Neural cell (in vitro differentiated cells): Measurements from ENCODE around the gene GABPB2. TPM values are rescaled to one million over a fixed set of nuclear protein-coding genes. Genes with fewer than 3 reads are reported as not detected.

ENCODE experiments used
- H2AFZ ChIP-seq: fragments of 200-600, 300-800 bp; sonication (generic), shearing (Covaris generic); 2 replicates; pipeline ENCODE4 v1.6.0; 2014; ENCODE audit warnings: low read depth, mild to moderate bottlenecking, antibody characterized with exemption, low read length, moderate library complexity
- H3F3A ChIP-seq: fragments of 200-600 bp; shearing (Covaris generic); 2 replicates; pipeline ENCODE4 v1.6.1; 2016; ENCODE audit warnings: mild to moderate bottlenecking, moderate library complexity, mixed read lengths, antibody characterized with exemption, low read length; ENCODE audit not compliant: insufficient read depth, poor library complexity, severe bottlenecking
- H3K27ac ChIP-seq: fragments of 200-600, 300-800 bp; sonication (generic), shearing (Covaris generic); 2 replicates; pipeline ENCODE4 v1.5.1; 2014; ENCODE audit warnings: mild to moderate bottlenecking, low read length, moderate library complexity
- H3K27me3 ChIP-seq: fragments of 300-800, 200-600 bp; sonication (generic), shearing (Covaris generic); 2 replicates; pipeline ENCODE4 v1.6.0; 2014; ENCODE audit warnings: mild to moderate bottlenecking, low read depth, low read length, moderate library complexity; ENCODE audit not compliant: insufficient read depth
- H3K36me3 ChIP-seq: fragments of 300-800, 200-600 bp; sonication (generic), shearing (Covaris generic); 2 replicates; pipeline ENCODE4 v1.5.1; 2014; ENCODE audit warnings: mild to moderate bottlenecking, antibody characterized with exemption, low read length, moderate library complexity; ENCODE audit not compliant: insufficient read depth
- H3K4me2 ChIP-seq: fragments of 300-800, 200-600 bp; sonication (generic), shearing (Covaris generic); 2 replicates; pipeline ENCODE4 v1.6.0; 2014; ENCODE audit warnings: mild to moderate bottlenecking, low read length
- H3K4me3 ChIP-seq: fragments of 300-800, 200-600 bp; sonication (generic), shearing (Covaris generic); 2 replicates; pipeline ENCODE4 v1.5.1; 2014; ENCODE audit warnings: mild to moderate bottlenecking, low read length, moderate library complexity
- H3K79me2 ChIP-seq: fragments of 200-600 bp; shearing (Covaris generic); replicated peaks from 2 replicates; pipeline ENCODE4 v1.6.0; 2014; ENCODE audit warnings: mild to moderate bottlenecking, low read length, moderate library complexity; ENCODE audit not compliant: insufficient read depth
- H3K9ac ChIP-seq: fragments of 300-800, 200-600 bp; sonication (generic), shearing (Covaris generic); 2 replicates; pipeline ENCODE4 v1.6.1; 2016; ENCODE audit warnings: mild to moderate bottlenecking, low read length, mixed read lengths
- H3K9me2 ChIP-seq: fragments of 200-600 bp; shearing (Covaris generic); 2 replicates; pipeline ENCODE4 v1.6.1; 2016; ENCODE audit warnings: mild to moderate bottlenecking, low read length, mixed read lengths; ENCODE audit not compliant: insufficient read depth
- H3K9me3 ChIP-seq: fragments of 200-600, 300-800 bp; sonication (generic), shearing (Covaris generic); 2 replicates; pipeline ENCODE4 v1.6.1; 2016; ENCODE audit warnings: mild to moderate bottlenecking, mixed run types, low read length, moderate library complexity, mixed read lengths
- H4K20me1 ChIP-seq: fragments of 200-600 bp; shearing (Covaris generic); 2 replicates; pipeline ENCODE4 v1.6.1; 2016; ENCODE audit warnings: mild to moderate bottlenecking, mixed run types; ENCODE audit not compliant: insufficient read depth
- CTCF ChIP-seq: fragments of 450-650 bp; IDR thresholded peaks from 2 replicates; pipeline ENCODE4 v1.5.1; 2014; ENCODE audit warnings: antibody characterized with exemption, mild to moderate bottlenecking, moderate library complexity; ENCODE audit not compliant: poor library complexity, severe bottlenecking
- EP300 ChIP-seq: fragments of 450-650 bp; conservative IDR thresholded peaks from 2 replicates; pipeline ENCODE4 v1.6.1; 2014; ENCODE audit warnings: antibody characterized with exemption, mild to moderate bottlenecking, moderate library complexity; ENCODE audit not compliant: poor library complexity, severe bottlenecking
- EZH2 ChIP-seq: fragments of 200-600, 300-800 bp; shearing (Covaris generic), sonication (generic); IDR thresholded peaks from 2 replicates; pipeline ENCODE4 v1.6.1; 2014; ENCODE audit warnings: antibody characterized with exemption, low read length, borderline replicate concordance, mild to moderate bottlenecking; ENCODE audit not compliant: insufficient read depth, poor library complexity, severe bottlenecking
- MXI1 ChIP-seq: fragments of 450-650 bp; conservative IDR thresholded peaks from 2 replicates; pipeline ENCODE4 v1.6.1; 2014; ENCODE audit warnings: antibody characterized with exemption, mild to moderate bottlenecking; ENCODE audit not compliant: poor library complexity, severe bottlenecking
- POLR2AphosphoS5 ChIP-seq: IDR thresholded peaks from 2 replicates; pipeline ENCODE4 v1.6.1; 2012
- RAD21 ChIP-seq: fragments of 450-650 bp; conservative IDR thresholded peaks from 2 replicates; pipeline ENCODE4 v1.6.1; 2014; ENCODE audit warnings: antibody characterized with exemption, mild to moderate bottlenecking, moderate library complexity
- SMC3 ChIP-seq: fragments of 450-650 bp; conservative IDR thresholded peaks from 2 replicates; pipeline ENCODE4 v1.6.1; 2014; ENCODE audit warnings: antibody characterized with exemption, mild to moderate bottlenecking, moderate library complexity; ENCODE audit not compliant: poor library complexity
- TAF1 ChIP-seq: IDR thresholded peaks from 2 replicates; pipeline ENCODE4 v1.6.1; 2012; ENCODE audit warnings: low read depth
- polyA plus RNA-seq: library from polyadenylated mRNA; depleted of rRNA; stranded (reverse); fragments of >200 nt; gene quantifications from 2 replicates; pipeline ENCODE4 v1.2.3, GENCODE V29; 2014
- TF ChIP-seq, protein P1 (sequence below): IDR thresholded peaks from 2 replicates; pipeline ENCODE4 v1.6.1; 2012; ENCODE audit warnings: borderline replicate concordance

GABPB2 gene
- polyA plus RNA-seq, 1 donor from 2014 or later, result 4.1 TPM

DNA sequence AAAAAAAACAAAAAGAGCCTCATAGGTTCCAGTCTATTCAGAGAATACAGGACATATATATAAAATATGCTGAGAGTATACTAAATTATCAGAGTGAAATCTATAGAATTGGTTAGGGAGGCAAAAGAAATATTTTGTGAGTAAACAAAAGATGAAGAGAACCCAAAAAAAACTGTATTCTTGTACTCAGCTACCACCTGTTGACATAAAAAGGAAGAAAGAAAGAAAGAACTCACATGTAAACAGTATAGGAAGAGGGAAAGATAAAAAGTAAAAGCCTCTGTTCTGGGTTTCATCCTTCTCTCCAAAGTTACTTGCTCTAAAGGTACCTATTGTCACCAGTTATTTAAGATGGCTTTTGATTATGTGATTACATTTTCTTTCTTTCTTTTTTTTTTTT, 44.1 kb upstream of the GABPB2 start:
- Histone ChIP-seq H3K27me3 (no peaks in the 10 kb centered on the region), H3K27ac (no peak overlapping the region), H3K79me2 (no peaks in the 10 kb centered on the region), H3F3A (no peaks in the 10 kb centered on the region), H3K36me3 (no peaks in the 10 kb centered on the region), H3K9me2 (no peaks in the 10 kb centered on the region), H2AFZ (no peak overlapping the region), H3K9me3 (no peaks in the 10 kb centered on the region), H3K4me2 (no peak overlapping the region), H4K20me1 (no peaks in the 10 kb centered on the region), H3K4me3 (no peak overlapping the region), H3K9ac (no peak overlapping the region)
- TF ChIP-seq POLR2AphosphoS5, result no peak
- no peak for TF ChIP-seq TAF1
- no peak for TF ChIP-seq SMC3

- no peaks in the 10 kb centered on the region for H3K36me3 ChIP-seq
Measured at GRCh38 chr1:151032164-151032563, 38.4 kb upstream of the GABPB2 start.

DNA sequence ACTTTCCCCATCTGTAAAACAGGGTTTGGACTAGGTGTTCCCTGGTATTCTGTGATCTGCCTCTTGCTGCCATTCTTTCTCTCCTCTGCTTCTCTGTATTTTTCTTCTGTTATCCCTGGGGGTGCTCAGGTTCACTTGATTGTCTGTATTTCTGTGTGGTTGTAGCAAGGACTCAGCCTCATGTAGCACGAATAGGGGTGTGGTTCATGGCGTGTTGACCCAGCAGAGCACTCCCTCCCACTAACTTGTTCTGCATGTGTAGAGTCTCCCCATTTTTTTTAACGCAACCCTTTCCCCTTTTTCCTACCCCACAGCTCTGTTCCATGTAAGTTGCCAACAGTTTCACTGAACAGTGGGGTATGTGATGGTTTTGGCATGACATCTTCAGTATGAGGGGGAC, 35.4 kb upstream of the GABPB2 start:
- Histone ChIP-seq H3K4me2 (no peak overlapping the region), H2AFZ (no peak overlapping the region), H3K27me3 (no peaks in the 10 kb centered on the region), H3K9me3 (no peaks in the 10 kb centered on the region), H3K79me2 (no peaks in the 10 kb centered on the region), H3F3A (no peaks in the 10 kb centered on the region), H3K27ac (no peak overlapping the region), H3K9me2 (no peaks in the 10 kb centered on the region), H3K36me3 (no peaks in the 10 kb centered on the region), H4K20me1 (no peaks in the 10 kb centered on the region), H3K4me3 (no peak overlapping the region), H3K9ac (no peak overlapping the region)
- TF ChIP-seq CTCF (no peak), TAF1 (no peak), MXI1 (no peak), SMC3 (no peak), EZH2 (no peak), POLR2AphosphoS5 (no peak), EP300 (no peak), RAD21 (no peak)
- TF ChIP-seq, protein P1, sequence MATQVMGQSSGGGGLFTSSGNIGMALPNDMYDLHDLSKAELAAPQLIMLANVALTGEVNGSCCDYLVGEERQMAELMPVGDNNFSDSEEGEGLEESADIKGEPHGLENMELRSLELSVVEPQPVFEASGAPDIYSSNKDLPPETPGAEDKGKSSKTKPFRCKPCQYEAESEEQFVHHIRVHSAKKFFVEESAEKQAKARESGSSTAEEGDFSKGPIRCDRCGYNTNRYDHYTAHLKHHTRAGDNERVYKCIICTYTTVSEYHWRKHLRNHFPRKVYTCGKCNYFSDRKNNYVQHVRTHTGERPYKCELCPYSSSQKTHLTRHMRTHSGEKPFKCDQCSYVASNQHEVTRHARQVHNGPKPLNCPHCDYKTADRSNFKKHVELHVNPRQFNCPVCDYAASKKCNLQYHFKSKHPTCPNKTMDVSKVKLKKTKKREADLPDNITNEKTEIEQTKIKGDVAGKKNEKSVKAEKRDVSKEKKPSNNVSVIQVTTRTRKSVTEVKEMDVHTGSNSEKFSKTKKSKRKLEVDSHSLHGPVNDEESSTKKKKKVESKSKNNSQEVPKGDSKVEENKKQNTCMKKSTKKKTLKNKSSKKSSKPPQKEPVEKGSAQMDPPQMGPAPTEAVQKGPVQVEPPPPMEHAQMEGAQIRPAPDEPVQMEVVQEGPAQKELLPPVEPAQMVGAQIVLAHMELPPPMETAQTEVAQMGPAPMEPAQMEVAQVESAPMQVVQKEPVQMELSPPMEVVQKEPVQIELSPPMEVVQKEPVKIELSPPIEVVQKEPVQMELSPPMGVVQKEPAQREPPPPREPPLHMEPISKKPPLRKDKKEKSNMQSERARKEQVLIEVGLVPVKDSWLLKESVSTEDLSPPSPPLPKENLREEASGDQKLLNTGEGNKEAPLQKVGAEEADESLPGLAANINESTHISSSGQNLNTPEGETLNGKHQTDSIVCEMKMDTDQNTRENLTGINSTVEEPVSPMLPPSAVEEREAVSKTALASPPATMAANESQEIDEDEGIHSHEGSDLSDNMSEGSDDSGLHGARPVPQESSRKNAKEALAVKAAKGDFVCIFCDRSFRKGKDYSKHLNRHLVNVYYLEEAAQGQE, result no peak

More at GRCh38 chr1:151032164-151032563, 38.4 kb upstream of the GABPB2 start:
- no peak overlapping the region for H2AFZ ChIP-seq
- no peaks in the 10 kb centered on the region for H4K20me1 ChIP-seq
- no peak for TF ChIP-seq POLR2AphosphoS5
- TF ChIP-seq EP300, result no peak
- TF ChIP-seq SMC3, result no peak
- no peak for TF ChIP-seq CTCF
- no peaks in the 10 kb centered on the region for H3K79me2 ChIP-seq
- no peaks in the 10 kb centered on the region for H3F3A ChIP-seq
- H3K4me3 ChIP-seq, result no peak overlapping the region
- no peak overlapping the region for H3K4me2 ChIP-seq
- no peaks in the 10 kb centered on the region for H3K27me3 ChIP-seq
- H3K27ac ChIP-seq, result no peak overlapping the region
- no peak overlapping the region for H3K9ac ChIP-seq
- H3K9me3 ChIP-seq, result no peaks in the 10 kb centered on the region
- H3K9me2 ChIP-seq, result no peaks in the 10 kb centered on the region
